Peyer's patch (tissue), 4 donors: ENCODE measurements around the gene PRG2.

Experiments used
- CTCF ChIP-seq, 6 experiments: fragments of 450-650 bp in 4 of 6; fragments of 200-600 bp in 2 of 6; sonication (generic) in 1 of 6; IDR thresholded peaks; one replicate each; pipeline ENCODE4 v1.5.1; 2017 to 2019; ENCODE audit warnings: antibody characterized with exemption in 6 of 6, mild to moderate bottlenecking in 3 of 6, moderate library complexity in 1 of 6
- POLR2A ChIP-seq, 2 donors: fragments of 450-650 bp; IDR thresholded peaks; one replicate each; pipeline ENCODE4 v1.5.1; 2017; ENCODE audit warnings: antibody characterized with exemption in 2 of 2, mild to moderate bottlenecking in 2 of 2, moderate library complexity in 2 of 2

GRCh38 chr11:57364851-57365660 is 25.4 kb downstream of the PRG2 start:
- TF ChIP-seq CTCF (IDR thresholded peaks at IDR 0.05) (no peak), POLR2A (IDR thresholded peaks at IDR 0.05) (no peak)
